ENCODE measurements around the gene CHMP1A.

The CHMP1A gene

GRCh38 chr16:89602273-89602951, 55.1 kb downstream of the CHMP1A start:
- DNase-seq = no peak

GRCh38 chr16:89601906-89602272, 55.6 kb downstream of the CHMP1A start:
- no peak for DNase-seq

- no peak for DNase-seq
Measured at GRCh38 chr16:89600956-89601355, 56.6 kb downstream of the CHMP1A start.

- no peak for DNase-seq
Measured at GRCh38 chr16:89600427-89600826, 57.1 kb downstream of the CHMP1A start.

- no peak for DNase-seq
Measured at GRCh38 chr16:89599902-89600301, 57.6 kb downstream of the CHMP1A start.

- DNase-seq = no peak
Measured at GRCh38 chr16:89599451-89599858, 58.1 kb downstream of the CHMP1A start.

GRCh38 chr16:89598199-89598598, 59.3 kb downstream of the CHMP1A start:
- DNase-seq = no peak

- no peak for DNase-seq
Measured at GRCh38 chr16:89596957-89597649, 60.4 kb downstream of the CHMP1A start.

GRCh38 chr16:89596061-89596689, 61.3 kb downstream of the CHMP1A start:
- no peak for DNase-seq

GRCh38 chr16:89595330-89596060, 62.0 kb downstream of the CHMP1A start:
- DNase-seq = no peak
